NT2/D1 (cell line): ENCODE measurements around the gene PRDM15.

ENCODE experiments used
- SUZ12 ChIP-seq: IDR thresholded peaks from 2 replicates; pipeline ENCODE4 v1.6.1; 2011; ENCODE audit not compliant: insufficient read length, insufficient read depth; ENCODE audit errors: extremely low read depth
- YY1 ChIP-seq: IDR thresholded peaks from 2 replicates; pipeline ENCODE4 v1.6.1; 2011; ENCODE audit not compliant: insufficient read length, insufficient read depth
- ZNF274 ChIP-seq: IDR thresholded peaks from 2 replicates; pipeline ENCODE4 v1.6.1; 2011; ENCODE audit warnings: mild to moderate bottlenecking, low read depth, low read length

DNA sequence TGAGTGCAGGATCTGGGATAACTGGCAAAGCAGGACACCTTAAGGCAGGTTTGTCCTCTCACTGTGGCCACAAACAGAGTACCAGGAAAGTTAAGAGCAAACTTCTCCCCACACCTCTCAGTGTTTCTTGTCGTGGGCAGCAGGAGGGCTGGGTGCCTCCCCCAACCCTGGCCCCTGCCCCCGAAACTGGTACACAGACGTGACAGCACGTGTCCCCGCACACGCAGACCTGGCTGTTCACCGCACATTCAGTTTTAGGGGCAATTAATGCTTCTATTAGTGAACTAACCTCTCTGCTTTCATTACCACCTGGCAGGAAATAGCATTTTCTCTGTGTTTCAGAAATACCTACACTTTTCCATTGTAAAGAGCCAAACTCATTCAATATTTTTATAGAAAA lies 79.4 kb downstream of the PRDM15 start:
- TF ChIP-seq ZNF274 (no peak), YY1 (no peak), SUZ12 (no peak)
